NCI-H2196 treated with DMSO at 0.1 percent for 48 hours (cell line): ENCODE measurements around the gene DACT1.
"Not testable (repeated sequence)": the region's sequence is repeated elsewhere in the genome, so short reads cannot be mapped to it uniquely, and the experiment has no call there.

Experiments used
- DNase-seq: peaks from one replicate; lab custom pipeline; 2025; ENCODE audit not compliant: unreplicated experiment; lab: John Stamatoyannopoulos, UW

The DACT1 gene

GRCh38 chr14:58637391-58638230 is at the start of gene DACT1:
Gene DACT1 (plus strand): TSS chr14:58637962. CDS start chr14:58638203, 241 bp downstream.
- no peak for DNase-seq

- DNase-seq = not testable (repeated sequence)
Measured at GRCh38 chr14:58588321-58588720, 49.4 kb upstream of the DACT1 start.

- no peak for DNase-seq
Measured at GRCh38 chr14:58593977-58594376, 43.8 kb upstream of the DACT1 start.

- DNase-seq = no peak
Measured at GRCh38 chr14:58597041-58597440, 40.7 kb upstream of the DACT1 start.

GRCh38 chr14:58598028-58598803 is 39.5 kb upstream of the DACT1 start:
- DNase-seq = no peak

- no peak for DNase-seq
Measured at GRCh38 chr14:58598804-58599525, 38.8 kb upstream of the DACT1 start.

GRCh38 chr14:58599707-58600106 is 38.1 kb upstream of the DACT1 start:
- DNase-seq = no peak

GRCh38 chr14:58605465-58605864 is 32.3 kb upstream of the DACT1 start:
- DNase-seq = no peak

- no peak for DNase-seq
Measured at GRCh38 chr14:58607131-58607951, 30.4 kb upstream of the DACT1 start.

GRCh38 chr14:58607952-58608317 is 29.8 kb upstream of the DACT1 start:
- no peak for DNase-seq

- DNase-seq = no peak
Measured at GRCh38 chr14:58617619-58618018, 20.1 kb upstream of the DACT1 start.

- no peak for DNase-seq
Measured at GRCh38 chr14:58620011-58620410, 17.8 kb upstream of the DACT1 start.

GRCh38 chr14:58625438-58625837 is 12.3 kb upstream of the DACT1 start:
- no peak for DNase-seq

- no peak for DNase-seq
Measured at GRCh38 chr14:58626431-58626831, 11.3 kb upstream of the DACT1 start.

GRCh38 chr14:58628406-58628805 is 9.4 kb upstream of the DACT1 start:
- no peak for DNase-seq

GRCh38 chr14:58629281-58629680 is 8.5 kb upstream of the DACT1 start:
- no peak for DNase-seq

GRCh38 chr14:58631732-58632131 is 6.0 kb upstream of the DACT1 start:
- no peak for DNase-seq

GRCh38 chr14:58633831-58634230 is 3.9 kb upstream of the DACT1 start:
- DNase-seq = no peak

- DNase-seq = no peak
Measured at GRCh38 chr14:58634406-58635090, 3.2 kb upstream of the DACT1 start.
